RCC 7860 (cell line): ENCODE measurements around the gene ARMH3.

Experiments used
- DNase-seq: peaks from one replicate; pipeline ENCODE4 v3.0.0-alpha.2; 2015; ENCODE audit warnings: low spot score
- FAIRE-seq: peaks from 2 replicates; lab custom pipeline; 2012; peaks lifted over from hg19 to GRCh38; lab: Jason Lieb, UNC

The ARMH3 gene

DNA sequence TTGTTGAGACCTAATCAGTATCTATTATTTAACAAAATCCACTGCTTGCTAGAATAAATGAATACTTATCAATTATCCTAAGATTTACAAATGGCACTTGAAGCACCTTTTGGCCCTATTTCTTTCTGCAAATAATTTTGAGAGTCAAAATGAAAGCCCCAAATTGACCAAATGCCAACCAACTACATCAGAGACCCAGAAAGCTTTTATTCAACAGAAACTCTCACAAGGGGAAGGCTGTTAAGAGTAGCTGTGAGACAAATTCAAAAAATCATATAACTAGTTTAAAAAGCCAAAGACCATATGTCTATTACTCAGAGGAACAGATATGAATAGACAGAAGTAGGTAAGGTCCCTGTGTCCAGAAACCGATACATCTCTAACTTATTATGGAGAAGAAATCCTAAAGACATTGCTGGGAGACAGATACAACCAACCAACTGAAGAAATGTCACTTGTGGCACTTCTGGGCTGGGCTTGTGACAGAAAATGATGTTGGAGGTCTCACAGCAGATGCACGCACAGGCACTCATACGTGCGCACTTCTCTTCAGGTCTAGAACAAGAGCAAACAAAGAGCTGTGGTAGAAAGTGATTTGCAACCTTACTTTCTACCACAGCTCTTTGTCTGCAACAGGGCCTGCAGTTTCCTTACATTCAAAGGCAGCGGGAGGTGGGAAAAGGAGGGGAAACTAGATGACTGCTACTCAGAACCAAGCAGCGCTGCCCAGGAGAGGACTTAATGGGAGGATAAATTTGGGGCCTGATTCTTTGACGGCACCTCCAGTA lies 153.7 kb downstream of the ARMH3 start:
- FAIRE-seq (no peak), DNase-seq (no peak)

DNA sequence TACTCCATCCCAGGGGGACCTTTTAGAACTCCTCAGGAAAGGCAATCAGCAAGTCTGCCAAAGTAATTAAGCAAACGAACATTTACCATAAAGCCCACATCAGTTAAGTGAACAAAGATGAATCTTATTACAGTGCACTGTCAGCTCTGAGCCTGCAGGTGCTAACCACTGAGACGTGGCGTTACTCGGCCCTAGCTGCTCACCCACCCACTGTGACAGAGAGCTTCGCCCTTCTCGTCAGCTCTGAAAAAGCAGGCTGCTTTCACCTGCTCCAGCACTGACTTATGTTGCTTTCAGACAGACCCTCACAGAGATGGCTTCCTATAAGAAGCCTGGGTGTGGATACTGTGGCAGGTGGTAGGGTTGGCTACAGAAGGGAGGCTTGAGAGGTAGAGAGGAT lies 154.6 kb downstream of the ARMH3 start:
- no peak for DNase-seq
- FAIRE-seq = no peak

- FAIRE-seq (no peak), DNase-seq (no peak)
Observed at GRCh38 chr10:101897633-101898032, 158.3 kb downstream of the ARMH3 start.

DNA sequence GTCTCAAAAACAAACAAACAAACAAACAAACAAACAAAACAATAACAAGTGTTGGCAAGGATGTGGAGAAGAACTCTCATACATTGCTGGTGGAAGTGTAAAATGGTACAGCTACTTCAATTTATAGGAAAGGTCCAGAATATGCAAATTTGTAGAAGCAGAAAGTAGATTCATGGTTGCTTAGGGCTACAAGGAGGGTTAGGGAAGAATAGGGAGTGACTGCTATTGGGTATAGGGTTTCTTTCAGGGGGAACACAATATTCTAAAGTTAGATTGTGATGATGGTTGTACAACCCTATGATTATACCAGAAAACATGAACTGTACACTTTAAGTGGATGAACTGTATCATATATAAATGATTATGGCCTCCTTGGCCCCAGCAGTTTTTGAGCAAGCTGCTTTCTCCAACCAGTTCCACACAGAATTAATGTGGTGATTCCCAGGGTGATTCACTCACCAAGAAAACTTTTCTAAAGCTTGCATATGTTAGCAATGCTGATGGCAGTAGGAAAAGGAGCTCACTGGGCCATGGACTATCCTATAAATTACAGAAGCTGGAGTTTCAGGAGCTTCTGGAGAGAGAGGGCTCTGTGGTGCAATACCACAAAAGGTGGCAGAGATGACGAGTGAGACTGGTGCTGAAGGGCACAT lies 159.6 kb downstream of the ARMH3 start:
- no peak for FAIRE-seq
- DNase-seq = no peak

DNA sequence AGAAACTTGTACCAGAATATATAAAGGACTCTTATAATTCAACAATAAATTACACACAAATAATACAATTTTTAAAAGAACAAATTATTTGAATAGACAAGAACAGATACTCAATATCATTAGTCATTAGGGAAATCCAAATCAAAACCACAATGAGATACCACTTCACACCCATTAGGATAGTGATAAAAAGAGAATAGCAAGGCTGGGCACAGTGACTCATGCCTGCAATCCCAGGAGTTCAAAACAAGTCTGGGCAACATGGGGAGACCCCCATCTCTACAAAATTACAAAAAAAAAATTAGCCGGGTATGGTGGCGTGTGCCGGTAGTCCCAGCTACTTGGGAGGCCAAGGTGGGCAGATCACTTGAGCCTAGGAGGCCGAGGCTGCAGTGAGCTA lies 160.2 kb downstream of the ARMH3 start:
- FAIRE-seq (no peak), DNase-seq (no peak)

DNA sequence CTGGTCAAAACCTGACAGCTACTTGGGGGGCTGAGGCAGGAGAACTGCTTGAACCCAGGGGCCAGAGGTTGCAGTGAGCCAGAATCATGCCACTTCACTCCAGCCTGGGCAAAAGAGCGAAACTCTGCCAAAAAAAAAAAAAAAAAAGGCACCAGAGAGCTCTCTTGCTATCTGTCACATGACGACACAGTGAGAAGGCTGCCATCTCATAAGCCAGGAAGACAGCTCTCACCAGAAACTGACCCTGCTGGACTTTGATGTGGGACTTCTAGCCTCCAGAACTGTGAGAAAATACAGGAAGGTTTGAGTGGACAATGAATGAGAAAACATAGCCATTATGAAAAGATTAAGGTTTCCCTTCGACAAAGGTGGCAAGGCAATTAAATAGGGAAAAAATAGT lies 161.2 kb downstream of the ARMH3 start:
- FAIRE-seq (no peak), DNase-seq (no peak)

- no peak for DNase-seq
- FAIRE-seq = no peak
Observed at GRCh38 chr10:101894266-101894665, 161.7 kb downstream of the ARMH3 start.

DNA sequence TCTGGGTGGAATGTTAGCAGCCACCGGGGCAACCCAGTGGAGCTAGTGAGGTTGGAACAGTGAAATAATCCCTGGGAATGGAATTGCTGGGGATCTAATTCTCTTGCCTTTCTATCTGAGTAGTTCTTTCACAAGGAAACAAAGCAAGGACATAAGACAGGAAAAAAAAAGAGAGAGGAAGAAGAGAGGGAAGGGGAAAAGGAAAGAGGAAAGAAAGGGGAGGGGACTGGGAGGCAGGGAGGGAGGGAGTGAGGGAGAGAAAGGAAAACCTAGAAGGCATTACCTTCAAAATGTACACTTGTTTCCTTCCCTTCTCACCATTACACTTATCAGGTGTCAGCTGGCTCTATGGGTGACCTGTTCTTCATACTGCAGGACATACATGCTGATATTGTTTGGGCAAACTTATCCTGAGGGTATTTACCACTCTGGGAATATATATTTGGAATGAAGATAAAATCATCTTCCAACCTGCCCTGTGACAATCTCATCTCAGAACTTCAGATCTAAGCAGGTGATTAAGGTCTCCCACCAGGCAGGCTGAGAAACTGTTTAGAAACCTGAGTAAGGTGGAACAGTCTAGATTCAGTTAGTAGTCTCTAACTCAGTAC lies 162.4 kb downstream of the ARMH3 start:
- FAIRE-seq = no peak

GRCh38 chr10:101892782-101893391 lies 163.1 kb downstream of the ARMH3 start:
- FAIRE-seq (no peak), DNase-seq (no peak)

More for the DNA sequence above, 162.4 kb downstream of the ARMH3 start:
- no peak for DNase-seq

DNA sequence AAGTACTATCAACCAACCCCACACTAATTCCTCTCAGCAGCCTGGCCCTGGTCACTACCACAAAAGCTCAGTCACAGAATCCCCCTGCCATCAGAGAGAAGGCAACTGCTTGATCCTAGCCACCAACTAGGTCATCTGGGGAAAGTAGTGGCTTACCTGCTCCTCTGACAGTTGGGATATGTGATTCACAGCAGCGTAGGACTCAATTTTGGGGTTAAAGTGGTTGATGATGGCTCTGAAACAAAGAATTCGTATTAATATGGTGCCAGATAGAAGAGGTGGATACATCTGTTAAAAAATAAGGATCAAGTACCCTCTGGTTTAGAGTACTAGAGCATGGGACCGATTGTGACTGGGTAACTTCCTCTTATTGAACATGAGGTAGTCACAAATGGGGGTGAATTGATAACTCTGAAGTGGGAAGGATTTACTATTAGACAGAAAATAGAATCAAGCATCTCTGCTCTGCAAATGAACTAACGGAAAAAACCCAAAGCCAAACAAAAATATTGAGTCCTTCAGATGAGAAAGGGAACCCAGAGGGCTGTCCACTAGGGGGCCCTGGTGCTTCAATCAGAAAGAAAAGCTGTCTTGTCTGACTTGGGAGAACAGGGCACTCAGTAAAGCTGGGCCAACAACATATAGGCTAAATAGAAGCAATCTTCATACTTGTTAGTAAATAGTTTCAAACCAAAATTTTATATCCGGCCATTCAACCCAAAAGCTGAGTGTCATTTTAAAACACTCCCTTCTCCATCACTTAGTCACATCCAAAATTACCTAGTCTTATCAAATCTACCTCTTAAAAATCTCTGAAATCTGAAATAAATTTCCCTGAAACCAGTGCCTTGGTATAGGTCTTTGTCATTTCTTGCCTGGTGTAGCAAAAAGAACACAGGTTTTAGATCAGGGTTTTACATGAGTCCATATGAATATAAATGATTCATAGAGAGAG lies 166.4 kb downstream of the ARMH3 start:
- FAIRE-seq = peak; percentile 33
- DNase-seq = peak; percentile 41

DNA sequence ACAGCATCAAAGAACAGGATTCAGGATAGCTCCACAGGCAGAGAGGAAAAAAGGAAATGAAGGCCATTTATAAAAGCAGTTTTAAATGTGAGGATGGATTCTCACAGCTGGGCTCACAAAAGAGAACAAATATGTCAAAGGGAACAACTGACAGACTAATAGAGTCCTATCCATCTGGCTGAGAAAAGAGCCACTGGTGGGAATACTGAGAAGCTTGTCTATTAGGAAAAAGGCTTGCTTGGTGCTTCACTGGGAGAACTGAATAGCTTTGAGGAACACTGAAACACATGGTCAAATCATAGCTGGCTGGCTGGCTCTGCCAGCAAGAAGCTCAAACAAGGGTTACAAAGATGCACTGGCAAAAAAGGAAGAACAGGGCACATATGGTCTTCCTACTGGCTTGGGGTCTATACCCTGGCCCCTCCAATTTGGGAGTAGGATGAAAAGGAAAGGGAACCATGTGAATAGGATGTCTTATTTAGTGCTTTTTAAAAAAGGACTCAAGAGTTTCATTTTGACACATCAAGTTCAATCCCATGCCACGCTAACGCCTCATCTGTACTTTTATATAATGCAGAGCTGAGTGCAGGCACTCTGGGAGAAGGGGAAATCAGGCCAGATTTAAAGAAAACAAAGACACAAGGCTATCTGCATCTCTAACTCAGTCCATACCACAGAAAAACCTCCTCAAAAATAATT lies 167.6 kb downstream of the ARMH3 start:
- DNase-seq (no peak), FAIRE-seq (no peak)

- no peak for DNase-seq
- FAIRE-seq = no peak
Observed at GRCh38 chr10:101887775-101888174, 168.2 kb downstream of the ARMH3 start.

DNA sequence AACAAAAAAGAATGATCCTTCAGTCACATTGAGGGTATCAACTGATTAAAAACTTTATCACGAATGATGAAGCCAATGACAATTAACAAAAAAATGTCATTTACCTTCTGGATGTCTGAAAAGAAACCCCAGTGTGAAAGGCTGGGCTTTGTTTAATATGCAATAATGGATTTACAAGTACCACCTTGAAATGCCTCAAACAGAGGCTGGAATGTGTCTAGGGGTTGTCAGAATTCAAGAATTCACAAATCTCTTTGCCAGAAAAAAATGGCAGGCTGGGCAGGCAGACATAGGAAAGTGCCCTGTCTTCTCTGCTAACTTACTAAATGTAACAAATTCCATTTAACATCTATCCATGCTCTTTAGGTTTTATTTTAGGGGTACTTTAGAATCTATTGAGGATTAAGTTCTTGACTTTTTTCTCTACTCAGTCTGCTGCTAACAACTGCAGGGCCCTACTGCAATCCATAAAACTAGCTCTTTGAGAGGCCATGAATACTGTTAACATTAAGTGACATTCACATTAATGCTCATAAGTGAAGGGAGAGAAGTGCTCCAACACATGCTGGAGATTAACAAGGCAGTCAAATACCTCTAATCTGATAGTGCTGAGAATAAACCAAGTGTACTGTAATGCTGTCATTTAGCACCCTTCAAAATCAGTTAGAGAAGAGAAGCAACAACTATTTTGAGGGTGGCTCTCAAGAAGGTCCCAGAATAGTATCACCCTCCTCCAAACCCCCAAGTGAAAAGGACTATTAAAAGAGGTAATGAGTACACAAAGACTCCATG lies 169.3 kb downstream of the ARMH3 start:
- DNase-seq (no peak), FAIRE-seq (no peak)

DNA sequence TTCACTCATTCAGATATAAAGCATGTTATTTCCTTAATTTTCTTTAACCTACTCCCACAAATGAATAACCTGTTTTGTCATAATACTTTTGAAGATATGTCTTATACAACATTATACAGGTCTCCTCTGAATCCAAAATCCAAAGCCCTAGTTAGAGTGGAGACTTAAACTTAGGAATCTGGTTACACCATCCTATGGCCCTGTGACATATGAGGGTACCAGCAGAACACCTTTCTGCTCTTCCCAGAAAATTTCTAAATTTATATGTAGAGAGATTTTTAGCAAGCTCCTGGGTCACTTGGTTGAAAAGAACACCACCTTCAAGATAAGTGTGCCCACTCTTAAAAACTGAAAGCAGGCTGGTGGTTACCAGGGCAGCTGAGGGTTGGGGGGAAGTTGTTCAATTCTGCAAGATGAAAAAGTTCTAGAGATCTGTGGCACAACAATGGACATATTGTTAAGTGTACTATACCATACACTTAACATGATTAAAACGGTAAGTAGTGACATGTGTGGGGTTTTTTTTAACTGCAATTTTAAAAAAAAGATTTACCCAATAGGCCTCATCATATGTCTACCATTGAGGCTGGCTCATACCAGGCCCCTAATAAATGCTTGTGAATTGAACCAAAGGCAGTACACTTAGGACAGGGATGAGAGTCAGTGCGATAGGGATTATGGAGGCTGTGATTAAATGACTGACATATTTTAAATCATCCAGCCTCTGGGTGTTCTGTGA lies 174.8 kb downstream of the ARMH3 start:
- DNase-seq = no peak
- no peak for FAIRE-seq

- no peak for FAIRE-seq
Observed at GRCh38 chr10:101880232-101880573, 175.8 kb downstream of the ARMH3 start.

DNA sequence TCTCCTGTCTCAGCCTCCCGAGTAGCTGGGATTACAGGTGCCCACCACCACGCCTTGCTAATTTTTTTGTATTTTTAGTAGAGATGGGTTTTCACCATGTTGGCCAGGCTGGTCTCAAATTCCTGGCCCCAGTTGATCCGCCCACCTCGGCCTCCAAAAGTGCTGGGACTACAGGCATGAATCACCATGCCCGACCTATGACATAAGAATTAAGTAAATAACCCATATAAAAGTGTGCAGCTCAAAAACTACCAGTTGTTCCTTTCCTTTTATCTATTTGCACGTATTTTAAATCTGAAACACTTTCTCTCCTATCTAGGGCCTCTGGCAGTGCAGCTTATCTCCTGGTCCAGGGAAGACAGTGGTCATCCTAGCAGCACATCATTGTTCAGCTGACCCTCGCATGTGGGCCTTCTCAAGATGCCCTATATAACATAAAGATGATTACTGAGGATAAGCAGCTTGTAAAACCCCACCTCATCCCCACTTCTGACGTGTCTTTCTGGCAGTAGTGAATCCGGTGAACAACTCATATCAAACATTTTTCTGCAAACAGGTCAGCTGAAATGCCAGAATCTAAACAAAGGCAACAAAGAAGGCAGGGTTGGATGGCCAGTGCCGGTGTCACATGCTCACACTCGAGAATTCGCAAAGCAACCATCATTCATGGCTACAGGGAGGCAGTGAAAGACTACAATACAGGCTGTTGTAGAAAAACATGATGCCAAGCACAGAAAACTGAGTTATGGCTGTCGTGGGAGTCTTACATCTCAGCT lies 176.3 kb downstream of the ARMH3 start:
- FAIRE-seq (no peak), DNase-seq (no peak)

More at GRCh38 chr10:101880232-101880573, 175.8 kb downstream of the ARMH3 start:
- DNase-seq = no peak

DNA sequence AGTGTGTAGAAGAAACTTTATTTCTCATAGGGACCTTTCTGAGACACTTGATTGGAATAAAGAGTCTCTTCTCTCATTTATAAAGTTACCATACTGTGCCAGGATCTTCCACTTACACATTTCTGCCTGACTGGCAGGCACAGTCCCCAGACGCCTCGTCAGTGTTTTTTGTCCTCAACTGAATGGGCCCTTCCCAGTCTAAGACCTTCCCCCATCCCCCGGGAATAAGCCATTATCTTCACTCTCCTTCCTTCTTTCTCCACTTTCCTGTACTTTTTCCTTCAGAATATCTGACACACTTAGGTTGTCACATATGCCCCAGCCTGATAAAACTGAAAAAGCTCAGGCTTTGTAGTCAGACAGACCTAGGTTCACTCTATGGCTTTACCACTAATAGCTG lies 177.1 kb downstream of the ARMH3 start:
- FAIRE-seq = no peak
- DNase-seq = no peak
